Loucy (cell line): Measurements from ENCODE around the gene DHFR.

ENCODE experiments used
- H2AFZ ChIP-seq: fragments of 200-600 bp; sonication (generic); 2 replicates; pipeline ENCODE4 v1.6.0; 2016; ENCODE audit warnings: antibody characterized with exemption, mild to moderate bottlenecking, low read length, moderate library complexity
- H3F3A ChIP-seq: fragments of 200-600 bp; 2 replicates; pipeline ENCODE4 v1.6.0; 2016; ENCODE audit warnings: antibody characterized with exemption, low read depth, mild to moderate bottlenecking
- H3K27me3 ChIP-seq: fragments of 200-600 bp; sonication (generic); 2 replicates; pipeline ENCODE4 v1.6.1; 2014; ENCODE audit warnings: low read length, mild to moderate bottlenecking; ENCODE audit not compliant: insufficient read depth, poor library complexity, severe bottlenecking
- H3K36me3 ChIP-seq: fragments of 200-600 bp; sonication (generic); 2 replicates; pipeline ENCODE4 v1.6.1; 2016; ENCODE audit warnings: low read length; ENCODE audit not compliant: insufficient read depth
- H3K4me1 ChIP-seq: fragments of 200-600 bp; sonication (generic); 2 replicates; pipeline ENCODE4 v1.5.1; 2014; ENCODE audit warnings: low read length, mild to moderate bottlenecking; ENCODE audit not compliant: insufficient read depth, poor library complexity, severe bottlenecking
- H3K4me2 ChIP-seq: fragments of 200-600 bp; sonication (generic); 2 replicates; pipeline ENCODE4 v1.6.0; 2014; ENCODE audit warnings: antibody characterized with exemption, low read length, low read depth, mild to moderate bottlenecking; ENCODE audit not compliant: poor library complexity, severe bottlenecking
- H3K4me3 ChIP-seq: fragments of 200-600 bp; sonication (generic); 2 replicates; pipeline ENCODE4 v1.5.1; 2014; ENCODE audit warnings: low read length, mild to moderate bottlenecking, mixed read lengths; ENCODE audit not compliant: poor library complexity, severe bottlenecking
- H3K79me2 ChIP-seq: fragments of 200-600 bp; sonication (generic); 2 replicates; pipeline ENCODE4 v1.6.1; 2014; ENCODE audit warnings: low read length; ENCODE audit not compliant: insufficient read depth
- H3K9ac ChIP-seq: fragments of 200-600 bp; sonication (generic); 2 replicates; pipeline ENCODE4 v1.6.0; 2014; ENCODE audit warnings: mild to moderate bottlenecking, low read depth, low read length, moderate library complexity; ENCODE audit not compliant: poor library complexity, severe bottlenecking
- H3K9me2 ChIP-seq: fragments of 200-600 bp; sonication (generic); replicated peaks from 2 replicates; pipeline ENCODE4 v1.6.1; 2016; ENCODE audit warnings: low read depth, low read length, mixed read lengths
- H3K9me3 ChIP-seq: fragments of 200-600 bp; sonication (generic); 2 replicates; pipeline ENCODE4 v1.6.1; 2014; ENCODE audit warnings: mild to moderate bottlenecking, antibody characterized with exemption, low read length, low read depth; ENCODE audit not compliant: insufficient read depth
- H4K20me1 ChIP-seq: fragments of 200-600 bp; sonication (generic); 2 replicates; pipeline ENCODE4 v1.6.0; 2014; ENCODE audit warnings: antibody characterized with exemption, low read length, mild to moderate bottlenecking; ENCODE audit not compliant: insufficient read depth, poor library complexity, severe bottlenecking
- EZH2phosphoT487 ChIP-seq: fragments of 200-600 bp; IDR thresholded peaks from 2 replicates; pipeline ENCODE4 v1.6.1; 2018; ENCODE audit warnings: antibody characterized with exemption, mild to moderate bottlenecking, moderate library complexity, borderline replicate concordance
- TF ChIP-seq, protein P1 (sequence below): fragments of 200-600 bp; sonication (generic); conservative IDR thresholded peaks from 2 replicates; pipeline ENCODE4 v1.5.1; 2014; ENCODE audit warnings: mild to moderate bottlenecking, antibody characterized with exemption, low read length

DHFR gene

GRCh38 chr5:80676706-80677105 lies 21.9 kb upstream of the DHFR start:
- Histone ChIP-seq H3F3A (0 out of 2 replicates have a peak, but pooled peaks cover 3% of the 10 kb centered on the region), H2AFZ (no peak overlapping the region), H4K20me1 (peaks cover 4% of the 10 kb centered on the region), H3K9me2 (no peaks in the 10 kb centered on the region), H3K9me3 (no peaks in the 10 kb centered on the region), H3K36me3 (peaks cover 72% of the 10 kb centered on the region), H3K79me2 (no peaks in the 10 kb centered on the region), H3K4me1 (no peaks in the 10 kb centered on the region), H3K27me3 (no peaks in the 10 kb centered on the region), H3K9ac (no peak overlapping the region), H3K4me2 (no peak overlapping the region), H3K4me3 (no peak overlapping the region)
- TF ChIP-seq EZH2phosphoT487 = no peak
- TF ChIP-seq, protein P1, sequence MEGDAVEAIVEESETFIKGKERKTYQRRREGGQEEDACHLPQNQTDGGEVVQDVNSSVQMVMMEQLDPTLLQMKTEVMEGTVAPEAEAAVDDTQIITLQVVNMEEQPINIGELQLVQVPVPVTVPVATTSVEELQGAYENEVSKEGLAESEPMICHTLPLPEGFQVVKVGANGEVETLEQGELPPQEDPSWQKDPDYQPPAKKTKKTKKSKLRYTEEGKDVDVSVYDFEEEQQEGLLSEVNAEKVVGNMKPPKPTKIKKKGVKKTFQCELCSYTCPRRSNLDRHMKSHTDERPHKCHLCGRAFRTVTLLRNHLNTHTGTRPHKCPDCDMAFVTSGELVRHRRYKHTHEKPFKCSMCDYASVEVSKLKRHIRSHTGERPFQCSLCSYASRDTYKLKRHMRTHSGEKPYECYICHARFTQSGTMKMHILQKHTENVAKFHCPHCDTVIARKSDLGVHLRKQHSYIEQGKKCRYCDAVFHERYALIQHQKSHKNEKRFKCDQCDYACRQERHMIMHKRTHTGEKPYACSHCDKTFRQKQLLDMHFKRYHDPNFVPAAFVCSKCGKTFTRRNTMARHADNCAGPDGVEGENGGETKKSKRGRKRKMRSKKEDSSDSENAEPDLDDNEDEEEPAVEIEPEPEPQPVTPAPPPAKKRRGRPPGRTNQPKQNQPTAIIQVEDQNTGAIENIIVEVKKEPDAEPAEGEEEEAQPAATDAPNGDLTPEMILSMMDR = no peak

DNA sequence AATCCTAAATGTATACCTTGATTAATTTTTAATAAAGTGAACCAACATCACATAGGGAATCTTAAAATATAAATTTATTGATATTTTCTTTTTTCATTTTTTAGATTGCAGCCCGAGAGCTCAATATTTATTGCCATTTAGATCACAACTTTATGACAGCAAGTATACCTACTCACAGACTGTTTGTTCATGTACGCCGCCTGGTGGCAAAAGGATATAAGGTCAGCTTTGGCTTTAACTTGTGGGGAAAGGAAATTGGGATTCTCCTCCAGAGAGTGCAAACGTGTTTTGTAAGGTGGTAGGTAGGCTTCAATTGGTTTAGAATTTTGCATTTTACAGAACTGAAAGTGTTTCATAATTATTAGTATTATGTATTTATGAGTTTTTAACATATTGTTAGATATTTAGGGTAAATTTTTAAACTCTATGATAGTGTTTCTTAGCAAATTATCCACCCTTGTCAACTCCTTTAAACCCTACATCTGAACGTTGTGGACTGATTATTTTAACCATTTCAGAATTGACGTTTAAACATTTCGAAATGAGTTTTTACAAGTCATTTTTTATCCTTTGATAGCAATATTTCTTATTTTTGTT lies 17.5 kb upstream of the DHFR start:
- H3K9me2 ChIP-seq = no peaks in the 10 kb centered on the region
- no peaks in the 10 kb centered on the region; the same call in 1 of the 2 replicates for H3K79me2 ChIP-seq
- H3K4me2 ChIP-seq = no peak overlapping the region
- peaks cover 5% of the 10 kb centered on the region; the same call in 1 of the 2 replicates for H3F3A ChIP-seq
- no peak overlapping the region for H2AFZ ChIP-seq
- H3K4me1 ChIP-seq = peaks cover 5% of the 10 kb centered on the region
- no peak for TF ChIP-seq EZH2phosphoT487
- TF ChIP-seq, protein P1 = peak; percentile 85
- H3K9me3 ChIP-seq = no peaks in the 10 kb centered on the region
- H3K27me3 ChIP-seq = no peaks in the 10 kb centered on the region
- H4K20me1 ChIP-seq = peaks cover 5% of the 10 kb centered on the region
- H3K4me3 ChIP-seq = no peak overlapping the region
- H3K36me3 ChIP-seq = peaks cover 70% of the 10 kb centered on the region
- no peak overlapping the region for H3K9ac ChIP-seq

DNA sequence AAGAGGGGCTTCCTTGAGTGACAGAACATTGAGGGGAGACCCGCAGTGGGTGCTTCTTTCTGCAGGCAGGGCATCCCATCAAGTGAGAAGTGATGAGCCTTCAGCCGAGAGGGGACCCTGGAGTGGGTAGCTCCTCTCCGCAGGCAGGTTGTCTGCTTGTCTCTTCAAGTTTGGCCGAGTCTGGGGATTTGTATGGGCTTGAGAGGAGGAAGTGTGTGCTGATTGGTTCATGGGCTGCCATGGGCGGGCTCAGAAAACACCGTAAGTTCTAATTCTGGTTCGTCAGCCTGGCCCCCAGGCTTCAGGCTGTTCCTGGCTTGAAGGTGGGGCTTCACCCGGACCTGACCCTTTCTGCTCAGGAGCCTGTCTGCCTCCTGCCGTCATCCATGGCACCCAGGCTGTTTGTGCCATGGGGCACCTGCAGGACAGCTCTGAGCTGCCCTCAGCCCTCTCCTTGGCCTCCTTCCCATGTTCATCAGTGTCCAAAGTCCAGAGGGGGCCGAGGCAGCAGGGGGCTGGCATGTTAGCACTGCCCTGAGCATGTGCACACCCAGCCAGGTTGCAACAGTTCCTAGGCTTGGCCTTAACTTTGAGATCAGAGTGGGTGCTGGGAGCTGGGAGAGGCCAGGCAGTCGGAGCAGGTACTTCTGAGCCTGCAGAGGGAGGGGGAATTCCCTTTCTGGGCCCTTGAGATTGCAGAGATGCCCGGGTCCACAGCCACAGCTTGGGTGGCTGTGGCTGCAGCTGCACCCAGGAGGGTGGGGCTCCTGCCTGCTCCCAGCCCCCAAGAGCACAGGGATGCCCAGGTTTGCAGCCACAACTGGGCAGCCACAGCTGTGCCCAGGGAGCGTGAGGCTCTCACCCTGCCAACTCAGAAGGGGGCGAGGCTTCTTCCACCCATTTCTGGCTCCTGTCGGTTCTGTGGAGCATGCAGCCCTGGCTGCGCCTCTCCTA lies 13.5 kb upstream of the DHFR start:
- H3F3A ChIP-seq = peaks cover 5% of the 10 kb centered on the region; the same call in 1 of the 2 replicates
- no peak overlapping the region for H3K4me3 ChIP-seq
- no peaks in the 10 kb centered on the region for H3K9me3 ChIP-seq
- TF ChIP-seq, protein P1 = no peak
- no peak for TF ChIP-seq EZH2phosphoT487
- peaks cover 60% of the 10 kb centered on the region for H3K36me3 ChIP-seq
- H4K20me1 ChIP-seq = peaks cover 13% of the 10 kb centered on the region
- H3K4me1 ChIP-seq = peaks cover 11% of the 10 kb centered on the region
- H3K9me2 ChIP-seq = no peaks in the 10 kb centered on the region
- no peak overlapping the region for H2AFZ ChIP-seq
- no peaks in the 10 kb centered on the region for H3K27me3 ChIP-seq
- H3K4me2 ChIP-seq = no peak overlapping the region
- H3K79me2 ChIP-seq = peaks cover 12% of the 10 kb centered on the region
- H3K9ac ChIP-seq = no peak overlapping the region
